GM23338 (cell line): ENCODE data around the gene EIF4G3.

ENCODE experiments used
- CREB1 ChIP-seq: fragments of 250-450 bp; sonication (Bioruptor Pico); IDR thresholded peaks from 2 replicates; pipeline ENCODE4 v1.5.0; 2020; ENCODE audit warnings: low read depth, mild to moderate bottlenecking, moderate library complexity
- CTCF ChIP-seq, 2 experiments: fragments of 200-600 bp in 1 of 2; sonication (generic) in 1 of 2; conservative IDR thresholded peaks; 2 replicates each; pipeline versions ENCODE4 v1.5.1 to v1.6.1; 2016 to 2017; ENCODE audit warnings: antibody characterized with exemption in 2 of 2, low read depth in 2 of 2, mild to moderate bottlenecking in 2 of 2, moderate library complexity in 1 of 2
- EZH2 ChIP-seq: fragments of 200-600 bp; sonication (generic); IDR thresholded peaks from one replicate; pipeline ENCODE4 v1.8.0; 2017; ENCODE audit warnings: antibody characterized with exemption, mild to moderate bottlenecking, low read depth; ENCODE audit not compliant: unreplicated experiment
- EZH2phosphoT487 ChIP-seq: fragments of 200-600 bp; sonication (generic); IDR thresholded peaks from one replicate; pipeline ENCODE4 v1.8.1; 2018; ENCODE audit warnings: antibody characterized with exemption; ENCODE audit not compliant: unreplicated experiment
- JUNB ChIP-seq: IDR thresholded peaks from one replicate; pipeline ENCODE4 v1.6.1; 2016; ENCODE audit warnings: antibody characterized with exemption; ENCODE audit not compliant: unreplicated experiment
- POLR2AphosphoS5 ChIP-seq: IDR thresholded peaks from 2 replicates; pipeline ENCODE4 v1.6.1; 2016; ENCODE audit warnings: antibody characterized with exemption, low read depth
- ZNF114 ChIP-seq: fragments of 250-450 bp; sonication (Bioruptor Pico); IDR thresholded peaks from 2 replicates; pipeline ENCODE4 v1.5.0; 2020; ENCODE audit warnings: mild to moderate bottlenecking, moderate library complexity
- TF ChIP-seq, protein P1 (sequence below): IDR thresholded peaks from one replicate; pipeline ENCODE4 v1.6.1; 2018; ENCODE audit warnings: antibody characterized with exemption; ENCODE audit not compliant: unreplicated experiment

DNA sequence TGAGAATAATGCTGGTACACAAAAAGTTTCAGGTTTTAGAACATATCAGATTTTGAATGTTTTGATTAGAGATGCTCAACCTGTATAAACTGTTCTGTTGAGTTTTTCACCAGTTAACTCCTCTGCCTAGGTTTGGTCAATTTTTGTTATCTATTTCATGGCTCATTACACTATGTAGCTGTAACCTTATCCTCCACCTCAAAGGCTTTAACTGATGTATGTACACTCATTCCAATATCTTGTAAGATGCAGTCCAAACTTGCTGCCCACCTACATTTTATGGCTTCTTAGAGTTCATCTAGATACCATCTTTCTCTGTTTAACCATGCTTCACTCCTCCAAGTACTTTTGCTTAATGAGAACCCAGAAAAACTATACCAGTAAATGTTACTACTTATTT, 107.8 kb downstream of the EIF4G3 start:
- TF ChIP-seq POLR2AphosphoS5 (no peak), CTCF (conservative IDR thresholded peaks at IDR 0.05; ENCODE audit: low read depth in 2 of 2) (no peak), EZH2 (no peak), EZH2phosphoT487 (no peak), JUNB (no peak), ZNF114 (CRISPR knock-in tag) (no peak), CREB1 (CRISPR knock-in tag) (no peak)
- TF ChIP-seq, protein P1, sequence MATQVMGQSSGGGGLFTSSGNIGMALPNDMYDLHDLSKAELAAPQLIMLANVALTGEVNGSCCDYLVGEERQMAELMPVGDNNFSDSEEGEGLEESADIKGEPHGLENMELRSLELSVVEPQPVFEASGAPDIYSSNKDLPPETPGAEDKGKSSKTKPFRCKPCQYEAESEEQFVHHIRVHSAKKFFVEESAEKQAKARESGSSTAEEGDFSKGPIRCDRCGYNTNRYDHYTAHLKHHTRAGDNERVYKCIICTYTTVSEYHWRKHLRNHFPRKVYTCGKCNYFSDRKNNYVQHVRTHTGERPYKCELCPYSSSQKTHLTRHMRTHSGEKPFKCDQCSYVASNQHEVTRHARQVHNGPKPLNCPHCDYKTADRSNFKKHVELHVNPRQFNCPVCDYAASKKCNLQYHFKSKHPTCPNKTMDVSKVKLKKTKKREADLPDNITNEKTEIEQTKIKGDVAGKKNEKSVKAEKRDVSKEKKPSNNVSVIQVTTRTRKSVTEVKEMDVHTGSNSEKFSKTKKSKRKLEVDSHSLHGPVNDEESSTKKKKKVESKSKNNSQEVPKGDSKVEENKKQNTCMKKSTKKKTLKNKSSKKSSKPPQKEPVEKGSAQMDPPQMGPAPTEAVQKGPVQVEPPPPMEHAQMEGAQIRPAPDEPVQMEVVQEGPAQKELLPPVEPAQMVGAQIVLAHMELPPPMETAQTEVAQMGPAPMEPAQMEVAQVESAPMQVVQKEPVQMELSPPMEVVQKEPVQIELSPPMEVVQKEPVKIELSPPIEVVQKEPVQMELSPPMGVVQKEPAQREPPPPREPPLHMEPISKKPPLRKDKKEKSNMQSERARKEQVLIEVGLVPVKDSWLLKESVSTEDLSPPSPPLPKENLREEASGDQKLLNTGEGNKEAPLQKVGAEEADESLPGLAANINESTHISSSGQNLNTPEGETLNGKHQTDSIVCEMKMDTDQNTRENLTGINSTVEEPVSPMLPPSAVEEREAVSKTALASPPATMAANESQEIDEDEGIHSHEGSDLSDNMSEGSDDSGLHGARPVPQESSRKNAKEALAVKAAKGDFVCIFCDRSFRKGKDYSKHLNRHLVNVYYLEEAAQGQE, result no peak
